ENCODE measurements around the gene RPL10. TPM values are rescaled to one million over a fixed set of nuclear protein-coding genes. Genes with fewer than 3 reads are reported as not detected.

The RPL10 gene
- total and polyA plus RNA-seq, 2 of the 13 experiments (the other 11 are each of a cell fraction or from before 2014, with no cell fraction given), result 2,381 to 4,713 TPM

GRCh38 chrX:154428176-154429171 is 30.3 kb downstream of the RPL10 start, which contains the start of gene ATP6AP1 (continued):
- TF ChIP-seq MTERF4 (CRISPR knock-in tag; IDR thresholded peaks at IDR 0.05) (no peak), DMTF1 (CRISPR knock-in tag; IDR thresholded peaks at IDR 0.05) (no peak), WIZ (CRISPR knock-in tag; IDR thresholded peaks at IDR 0.05) (no peak), DNMT3B (CRISPR knock-in tag; conservative IDR thresholded peaks at IDR 0.05) (no peak), NR1H2 (CRISPR knock-in tag; IDR thresholded peaks at IDR 0.05; ENCODE audit: borderline replicate concordance, low read depth) (no peak), ZFY (CRISPR knock-in tag; IDR thresholded peaks at IDR 0.05) (peak; percentile 79), ZKSCAN8 (CRISPR knock-in tag; IDR thresholded peaks at IDR 0.05; ENCODE audit: borderline replicate concordance) (no peak), RFX1 (IDR thresholded peaks at IDR 0.05) (no peak), ZEB1 (IDR thresholded peaks at IDR 0.05; ENCODE audit: insufficient replicate concordance, low read depth) (no peak), ZNF260 (CRISPR knock-in tag; IDR thresholded peaks at IDR 0.05; ENCODE audit: borderline replicate concordance, low read depth) (no peak), GZF1 (CRISPR knock-in tag; IDR thresholded peaks at IDR 0.05) (no peak), ZNF3 (CRISPR knock-in tag; IDR thresholded peaks at IDR 0.05) (no peak), ZNF451 (CRISPR knock-in tag; IDR thresholded peaks at IDR 0.05) (no peak), YEATS2 (CRISPR knock-in tag; IDR thresholded peaks at IDR 0.05; ENCODE audit: borderline replicate concordance) (0 out of 2 replicates have a peak, but pooled peaks have one; percentile 36), NFKBIZ (CRISPR knock-in tag; IDR thresholded peaks at IDR 0.05) (no peak), ZNF235 (CRISPR knock-in tag; IDR thresholded peaks at IDR 0.05; ENCODE audit: borderline replicate concordance) (peak; percentile 69; the same call in 1 of the 2 replicates), ZNF768 (CRISPR knock-in tag; IDR thresholded peaks at IDR 0.05) (peak; percentile 44), ZNF17 (CRISPR knock-in tag; IDR thresholded peaks at IDR 0.05) (no peak), CHD2 (IDR thresholded peaks at IDR 0.05; ENCODE audit: low read depth, low read length) (peak; percentile 47; the same call in 1 of the 2 replicates), RFXANK (CRISPR knock-in tag; IDR thresholded peaks at IDR 0.05) (no peak)
- TF ChIP-seq, protein P1, sequence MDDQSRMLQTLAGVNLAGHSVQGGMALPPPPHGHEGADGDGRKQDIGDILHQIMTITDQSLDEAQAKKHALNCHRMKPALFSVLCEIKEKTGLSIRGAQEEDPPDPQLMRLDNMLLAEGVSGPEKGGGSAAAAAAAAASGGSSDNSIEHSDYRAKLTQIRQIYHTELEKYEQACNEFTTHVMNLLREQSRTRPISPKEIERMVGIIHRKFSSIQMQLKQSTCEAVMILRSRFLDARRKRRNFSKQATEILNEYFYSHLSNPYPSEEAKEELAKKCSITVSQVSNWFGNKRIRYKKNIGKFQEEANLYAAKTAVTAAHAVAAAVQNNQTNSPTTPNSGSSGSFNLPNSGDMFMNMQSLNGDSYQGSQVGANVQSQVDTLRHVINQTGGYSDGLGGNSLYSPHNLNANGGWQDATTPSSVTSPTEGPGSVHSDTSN (CRISPR knock-in tag; IDR thresholded peaks at IDR 0.05; ENCODE audit: borderline replicate concordance), result 0 out of 2 replicates have a peak, but pooled peaks have one; percentile 78
- TF ChIP-seq, protein P2, sequence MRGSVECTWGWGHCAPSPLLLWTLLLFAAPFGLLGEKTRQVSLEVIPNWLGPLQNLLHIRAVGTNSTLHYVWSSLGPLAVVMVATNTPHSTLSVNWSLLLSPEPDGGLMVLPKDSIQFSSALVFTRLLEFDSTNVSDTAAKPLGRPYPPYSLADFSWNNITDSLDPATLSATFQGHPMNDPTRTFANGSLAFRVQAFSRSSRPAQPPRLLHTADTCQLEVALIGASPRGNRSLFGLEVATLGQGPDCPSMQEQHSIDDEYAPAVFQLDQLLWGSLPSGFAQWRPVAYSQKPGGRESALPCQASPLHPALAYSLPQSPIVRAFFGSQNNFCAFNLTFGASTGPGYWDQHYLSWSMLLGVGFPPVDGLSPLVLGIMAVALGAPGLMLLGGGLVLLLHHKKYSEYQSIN (CRISPR knock-in tag; IDR thresholded peaks at IDR 0.05; ENCODE audit: borderline replicate concordance), result no peak
- TF ChIP-seq, protein P3, sequence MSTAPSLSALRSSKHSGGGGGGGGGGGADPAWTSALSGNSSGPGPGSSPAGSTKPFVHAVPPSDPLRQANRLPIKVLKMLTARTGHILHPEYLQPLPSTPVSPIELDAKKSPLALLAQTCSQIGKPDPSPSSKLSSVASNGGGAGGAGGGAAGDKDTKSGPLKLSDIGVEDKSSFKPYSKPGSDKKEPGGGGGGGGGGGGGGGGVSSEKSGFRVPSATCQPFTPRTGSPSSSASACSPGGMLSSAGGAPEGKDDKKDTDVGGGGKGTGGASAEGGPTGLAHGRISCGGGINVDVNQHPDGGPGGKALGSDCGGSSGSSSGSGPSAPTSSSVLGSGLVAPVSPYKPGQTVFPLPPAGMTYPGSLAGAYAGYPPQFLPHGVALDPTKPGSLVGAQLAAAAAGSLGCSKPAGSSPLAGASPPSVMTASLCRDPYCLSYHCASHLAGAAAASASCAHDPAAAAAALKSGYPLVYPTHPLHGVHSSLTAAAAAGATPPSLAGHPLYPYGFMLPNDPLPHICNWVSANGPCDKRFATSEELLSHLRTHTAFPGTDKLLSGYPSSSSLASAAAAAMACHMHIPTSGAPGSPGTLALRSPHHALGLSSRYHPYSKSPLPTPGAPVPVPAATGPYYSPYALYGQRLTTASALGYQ (CRISPR knock-in tag; IDR thresholded peaks at IDR 0.05), result 0 out of 2 replicates have a peak, but pooled peaks have one; percentile 24

Data from HepG2 (cell line).